GM10266 (cell line): ENCODE measurements around the gene RABIF.

Source experiments
- DNase-seq: peaks from one replicate; pipeline ENCODE4 v3.0.0; 2012; ENCODE audit errors: extremely low spot score
- CTCF ChIP-seq: IDR thresholded peaks from 2 replicates; pipeline ENCODE4 v1.5.1; 2012; ENCODE audit warnings: mild to moderate bottlenecking, low read depth; ENCODE audit not compliant: control insufficient read depth, insufficient read depth; ENCODE audit errors: missing control alignments

The RABIF gene

DNA sequence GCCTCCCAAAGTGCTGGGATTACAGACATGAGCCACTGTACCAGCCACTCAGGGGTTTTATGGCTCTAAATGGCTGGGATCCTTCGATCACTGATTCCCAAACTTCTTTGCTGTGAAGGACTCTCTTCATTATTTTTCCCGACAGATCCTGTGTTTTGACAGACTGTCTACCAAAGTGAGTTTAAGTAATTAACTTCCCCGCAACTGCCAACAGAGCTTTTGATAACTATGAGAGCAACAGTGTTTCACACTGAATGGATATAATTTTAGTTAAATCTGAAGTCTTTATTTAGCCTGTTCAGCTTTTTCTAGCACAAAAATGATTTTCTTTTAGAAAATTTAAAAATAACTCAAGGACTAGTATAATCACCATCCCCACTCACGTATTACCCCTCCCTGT lies 12.6 kb upstream of the RABIF start:
- DNase-seq = no peak
- no peak for TF ChIP-seq CTCF

GRCh38 chr1:202892501-202892900 lies 3.6 kb upstream of the RABIF start:
- TF ChIP-seq CTCF = no peak
- DNase-seq = no peak

- DNase-seq = no peak
- no peak for TF ChIP-seq CTCF
These were observed 1.4 kb upstream of the RABIF start for GRCh38 chr1:202890392-202890791.

DNA sequence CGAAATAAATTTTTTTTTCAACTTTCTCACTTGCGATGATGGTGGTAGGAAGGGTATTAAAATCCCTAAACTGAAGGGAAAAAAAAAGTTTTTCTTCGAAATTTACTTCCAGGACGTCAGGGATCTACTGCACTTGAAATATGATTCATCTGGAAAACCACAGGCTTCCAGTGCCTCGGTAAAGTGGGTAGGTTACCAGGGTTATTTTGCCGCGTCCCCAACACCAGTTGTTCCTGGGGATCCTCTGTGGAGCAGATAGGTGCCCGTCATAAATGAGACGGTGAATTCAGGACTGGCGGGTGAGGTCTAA lies 773 bp downstream of the RABIF start:
- TF ChIP-seq CTCF = no peak
- DNase-seq = no peak

GRCh38 chr1:202880961-202881460 lies 7.9 kb downstream of the RABIF start:
- TF ChIP-seq CTCF = no peak
- no peak for DNase-seq

- no peak for TF ChIP-seq CTCF
- no peak for DNase-seq
These were observed 8.9 kb downstream of the RABIF start for GRCh38 chr1:202880062-202880461.

DNA sequence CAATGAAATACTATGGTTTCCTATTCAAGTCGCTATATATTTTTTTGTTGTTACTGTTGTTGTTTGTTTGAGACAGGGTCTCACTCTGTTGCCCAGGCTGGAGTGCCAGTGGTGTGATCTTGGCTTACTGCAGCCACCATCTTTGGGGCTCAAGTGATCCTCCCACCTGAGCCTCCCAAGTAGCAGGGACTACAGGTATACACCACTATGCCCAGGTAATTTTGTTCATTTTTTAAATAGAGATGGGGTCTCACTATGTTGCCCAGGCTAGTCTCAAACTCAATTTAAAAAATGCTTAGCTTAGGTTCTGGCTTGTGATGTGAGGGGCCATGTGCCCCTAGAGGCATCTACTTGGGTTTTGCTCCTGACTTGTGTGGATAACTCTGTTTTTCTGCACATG lies 9.8 kb downstream of the RABIF start:
- TF ChIP-seq CTCF = no peak
- DNase-seq = no peak
